Astrocyte of the spinal cord (primary cell): Measurements from ENCODE around the gene LPP.

ENCODE experiments used
- DNase-seq: peaks from one replicate; pipeline ENCODE4 v3.0.0; 2011; ENCODE audit warnings: low read depth, low spot score
- H3K4me3 ChIP-seq: 2 replicates; pipeline ENCODE4 v1.5.1; 2011; ENCODE audit warnings: low read depth, mild to moderate bottlenecking, low read length, moderate library complexity
- CTCF ChIP-seq: IDR thresholded peaks from 2 replicates; pipeline ENCODE4 v1.5.1; 2012; ENCODE audit warnings: low read depth, mild to moderate bottlenecking, low read length, inconsistent platforms
- in situ Hi-C: cut with HindIII; loops from 2 replicates; pipeline ENCODE4 v1.10.0; 2017; ENCODE audit warnings: low sequenced_read_pairs

The LPP gene

GRCh38 chr3:188939814-188940572, 786.0 kb downstream of the LPP start:
- no peak for TF ChIP-seq CTCF
- no peak for DNase-seq
- H3K4me3 ChIP-seq: no peak overlapping the region
- in situ Hi-C loops: no loop called here
